Tibial nerve (tissue), 4 donors: ENCODE data around the gene APOLD1.

Experiments used
- EP300 ChIP-seq, 2 donors: sonication (generic); formaldehyde crosslinking; IDR thresholded peaks; one replicate each; pipeline ENCODE4 v1.6.1; 2017; ENCODE audit warnings: antibody characterized with exemption in 2 of 2, mild to moderate bottlenecking in 1 of 2
- POLR2A ChIP-seq, 2 donors: fragments of 450-650 bp; IDR thresholded peaks; one replicate each; pipeline ENCODE4 v1.6.1; 2017; ENCODE audit warnings: antibody characterized with exemption in 2 of 2, mild to moderate bottlenecking in 2 of 2, moderate library complexity in 2 of 2
- TF ChIP-seq, protein P1 (sequence below), 5 experiments: fragments of 200-600 bp in 3 of 5; fragments of 450-650 bp in 2 of 5; sonication (generic) in 3 of 5; IDR thresholded peaks; one replicate each; pipeline ENCODE4 v1.5.1; 2016 to 2019; ENCODE audit warnings: antibody characterized with exemption in 5 of 5, mild to moderate bottlenecking in 3 of 5, moderate library complexity in 2 of 5

DNA sequence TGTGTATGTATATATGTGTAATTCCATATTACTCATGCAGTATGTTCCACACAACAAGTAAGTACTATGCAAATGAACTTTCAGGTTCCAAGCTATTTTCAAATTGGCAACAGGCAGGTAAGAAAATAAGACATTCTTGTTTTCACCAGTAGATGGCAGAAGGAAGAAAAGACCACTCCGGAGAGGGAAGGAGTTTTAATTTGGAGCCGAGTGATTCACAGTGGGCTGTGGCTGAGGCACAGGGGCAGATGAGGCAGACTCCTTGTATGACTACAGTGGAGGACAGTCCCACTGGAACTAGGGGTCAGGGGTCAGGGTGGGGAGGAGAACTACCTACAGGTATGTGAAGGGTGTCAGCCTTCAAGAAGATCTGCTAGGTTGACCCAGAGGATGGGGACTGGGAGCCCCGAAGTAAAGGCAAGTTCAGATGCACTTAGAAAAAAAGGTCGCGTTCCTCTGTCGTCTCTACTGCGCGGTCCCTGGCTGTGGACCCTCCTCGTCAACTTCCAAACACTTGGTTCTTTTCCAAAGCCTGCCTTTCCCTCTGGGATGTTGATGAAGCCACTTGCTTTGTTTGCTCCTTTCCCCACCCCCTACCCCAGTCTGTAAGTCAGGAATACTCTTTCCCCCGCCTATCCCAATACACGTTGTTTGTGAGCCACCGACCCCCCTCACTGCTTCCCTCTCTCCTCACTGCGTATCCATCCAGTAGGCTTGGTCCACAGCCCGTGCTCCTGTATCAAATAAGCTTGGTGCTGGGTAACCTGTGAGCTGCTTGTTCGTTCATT, 51.8 kb downstream of the APOLD1 start:
- TF ChIP-seq POLR2A (IDR thresholded peaks at IDR 0.05) (no peak), EP300 (IDR thresholded peaks at IDR 0.05) (no peak)
- TF ChIP-seq, protein P1, sequence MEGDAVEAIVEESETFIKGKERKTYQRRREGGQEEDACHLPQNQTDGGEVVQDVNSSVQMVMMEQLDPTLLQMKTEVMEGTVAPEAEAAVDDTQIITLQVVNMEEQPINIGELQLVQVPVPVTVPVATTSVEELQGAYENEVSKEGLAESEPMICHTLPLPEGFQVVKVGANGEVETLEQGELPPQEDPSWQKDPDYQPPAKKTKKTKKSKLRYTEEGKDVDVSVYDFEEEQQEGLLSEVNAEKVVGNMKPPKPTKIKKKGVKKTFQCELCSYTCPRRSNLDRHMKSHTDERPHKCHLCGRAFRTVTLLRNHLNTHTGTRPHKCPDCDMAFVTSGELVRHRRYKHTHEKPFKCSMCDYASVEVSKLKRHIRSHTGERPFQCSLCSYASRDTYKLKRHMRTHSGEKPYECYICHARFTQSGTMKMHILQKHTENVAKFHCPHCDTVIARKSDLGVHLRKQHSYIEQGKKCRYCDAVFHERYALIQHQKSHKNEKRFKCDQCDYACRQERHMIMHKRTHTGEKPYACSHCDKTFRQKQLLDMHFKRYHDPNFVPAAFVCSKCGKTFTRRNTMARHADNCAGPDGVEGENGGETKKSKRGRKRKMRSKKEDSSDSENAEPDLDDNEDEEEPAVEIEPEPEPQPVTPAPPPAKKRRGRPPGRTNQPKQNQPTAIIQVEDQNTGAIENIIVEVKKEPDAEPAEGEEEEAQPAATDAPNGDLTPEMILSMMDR (IDR thresholded peaks at IDR 0.05), result peak; percentile 27 to 59 (median 36)
